ENCODE measurements around the gene ZNF276.

DNA sequence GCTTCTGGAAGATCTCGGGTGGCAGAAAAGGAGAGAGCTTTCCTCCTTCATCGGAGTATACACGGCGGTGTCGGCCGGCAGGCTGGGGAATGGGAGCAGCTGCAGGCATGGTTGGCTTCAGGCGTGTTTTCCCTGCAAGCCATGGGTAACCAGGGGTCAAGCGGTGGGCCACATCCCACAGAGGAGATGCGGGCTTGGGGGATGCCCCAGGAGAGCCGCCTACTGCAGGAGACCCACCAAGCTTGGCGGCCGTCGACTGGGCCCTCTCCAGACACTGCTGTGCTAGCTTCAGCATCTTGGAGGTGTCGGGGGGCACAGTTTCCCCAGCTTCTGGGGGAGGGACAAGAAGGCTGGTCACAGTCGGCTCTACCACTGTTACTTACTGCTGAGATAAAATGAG is 4.8 kb upstream of the ZNF276 start:
- TF ChIP-seq, protein P1, sequence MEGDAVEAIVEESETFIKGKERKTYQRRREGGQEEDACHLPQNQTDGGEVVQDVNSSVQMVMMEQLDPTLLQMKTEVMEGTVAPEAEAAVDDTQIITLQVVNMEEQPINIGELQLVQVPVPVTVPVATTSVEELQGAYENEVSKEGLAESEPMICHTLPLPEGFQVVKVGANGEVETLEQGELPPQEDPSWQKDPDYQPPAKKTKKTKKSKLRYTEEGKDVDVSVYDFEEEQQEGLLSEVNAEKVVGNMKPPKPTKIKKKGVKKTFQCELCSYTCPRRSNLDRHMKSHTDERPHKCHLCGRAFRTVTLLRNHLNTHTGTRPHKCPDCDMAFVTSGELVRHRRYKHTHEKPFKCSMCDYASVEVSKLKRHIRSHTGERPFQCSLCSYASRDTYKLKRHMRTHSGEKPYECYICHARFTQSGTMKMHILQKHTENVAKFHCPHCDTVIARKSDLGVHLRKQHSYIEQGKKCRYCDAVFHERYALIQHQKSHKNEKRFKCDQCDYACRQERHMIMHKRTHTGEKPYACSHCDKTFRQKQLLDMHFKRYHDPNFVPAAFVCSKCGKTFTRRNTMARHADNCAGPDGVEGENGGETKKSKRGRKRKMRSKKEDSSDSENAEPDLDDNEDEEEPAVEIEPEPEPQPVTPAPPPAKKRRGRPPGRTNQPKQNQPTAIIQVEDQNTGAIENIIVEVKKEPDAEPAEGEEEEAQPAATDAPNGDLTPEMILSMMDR (IDR thresholded peaks at IDR 0.05) = no peak
- TF ChIP-seq POLR2A (IDR thresholded peaks at IDR 0.05) = no peak
